ENCODE results near the gene ERLIN1. TPM values are rescaled to one million over a fixed set of nuclear protein-coding genes. Genes with fewer than 3 reads are reported as not detected.

The ERLIN1 gene
- total and polyA plus RNA-seq, 2 experiments from 2014 or later = 7.2 to 20.4 TPM

- TF ChIP-seq ZNF462 (CRISPR knock-in tag; IDR thresholded peaks at IDR 0.05) (no peak), ZNF114 (CRISPR knock-in tag; IDR thresholded peaks at IDR 0.05) (no peak), NANOG (IDR thresholded peaks at IDR 0.05; ENCODE audit: borderline replicate concordance) (no peak), ETS1 (IDR thresholded peaks at IDR 0.05) (no peak), ZNF331 (CRISPR knock-in tag; IDR thresholded peaks at IDR 0.05; ENCODE audit: low read depth) (no peak)
Observed at GRCh38 chr10:100162696-100163095, 23.1 kb downstream of the ERLIN1 start (continued).

- Histone ChIP-seq H3K36me3 (ENCODE audit: insufficient read depth) (no peaks in the 10 kb centered on the region), H3K9me2 (ENCODE audit: insufficient read depth) (no peaks in the 10 kb centered on the region), H4K20me1 (replicated peaks; ENCODE audit: insufficient read depth) (no peaks in the 10 kb centered on the region; the same call in 1 of the 2 replicates), H3K27me3 (ENCODE audit: insufficient read depth) (no peaks in the 10 kb centered on the region), H3F3A (replicated peaks; ENCODE audit: low read depth) (no peaks in the 10 kb centered on the region), H3K27ac (ENCODE audit: low read depth) (no peak overlapping the region), H3K4me3 (no peak overlapping the region), H3K4me2 (no peak overlapping the region), H3K4me1 (ENCODE audit: insufficient read depth) (no peaks in the 10 kb centered on the region), H2AFZ (no peak overlapping the region), H3K79me2 (replicated peaks; ENCODE audit: insufficient read depth) (0 out of 2 replicates have a peak, but pooled peaks cover 6% of the 10 kb centered on the region)
- Mint-ChIP-seq H3K27ac (no peak overlapping the region), H3K4me1 (no peaks in the 10 kb centered on the region), H3K36me3 (ENCODE audit: low read depth) (peaks cover 21% of the 10 kb centered on the region), H3K9me3 (no peaks in the 10 kb centered on the region), H3K4me3 (no peak overlapping the region), H3K27me3 (ENCODE audit: insufficient read depth, low read depth, poor library complexity) (no peaks in the 10 kb centered on the region)
- no peak for ATAC-seq
- DNase-seq (ENCODE audit: low spot score) = no peak
- TF ChIP-seq EZH2 (IDR thresholded peaks at IDR 0.05; ENCODE audit: low read depth, unreplicated experiment) (no peak), REST (IDR thresholded peaks at IDR 0.05; ENCODE audit: unreplicated experiment) (no peak), CREB1 (CRISPR knock-in tag; IDR thresholded peaks at IDR 0.05; ENCODE audit: low read depth) (no peak), ZNF331 (CRISPR knock-in tag; IDR thresholded peaks at IDR 0.05; ENCODE audit: low read depth) (no peak), POLR2AphosphoS5 (IDR thresholded peaks at IDR 0.05; ENCODE audit: low read depth) (no peak), CTCF (conservative IDR thresholded peaks at IDR 0.05; ENCODE audit: low read depth in 2 of 2) (no peak), ZNF114 (CRISPR knock-in tag; IDR thresholded peaks at IDR 0.05) (no peak), EZH2phosphoT487 (IDR thresholded peaks at IDR 0.05; ENCODE audit: unreplicated experiment) (no peak), STAT1 (IDR thresholded peaks at IDR 0.05; ENCODE audit: unreplicated experiment) (no peak)
Observed at GRCh38 chr10:100158044-100158805, 27.6 kb downstream of the ERLIN1 start.
